ENCODE results near the gene PTBP3. TPM values are rescaled to one million over a fixed set of nuclear protein-coding genes. Genes with fewer than 3 reads are reported as not detected.
"Not testable (repeated sequence)": the region's sequence is repeated elsewhere in the genome, so short reads cannot be mapped to it uniquely, and the experiment has no call there.

The PTBP3 gene
- 39.4 and 49.4 TPM in 2 replicates for total RNA-seq

- peak; percentile 19 for DNase-seq (ENCODE audit: low read depth, low spot score)
These were observed at the start of gene PTBP3 for GRCh38 chr9:112332977-112333638. Gene PTBP3, minus strand, starts transcription at chr9:112333619. Its CDS starts 35,754 bp downstream, at chr9:112297865.

- DNase-seq (ENCODE audit: low read depth, low spot score): no peak
These were observed 49.3 kb upstream of the PTBP3 start for GRCh38 chr9:112382501-112383364.

GRCh38 chr9:112382066-112382465, 48.6 kb upstream of the PTBP3 start:
- no peak for DNase-seq (ENCODE audit: low read depth, low spot score)

- no peak for DNase-seq (ENCODE audit: low read depth, low spot score)
These were observed 47.4 kb upstream of the PTBP3 start for GRCh38 chr9:112380825-112381221.

- DNase-seq (ENCODE audit: low read depth, low spot score): no peak
These were observed 46.8 kb upstream of the PTBP3 start, which contains the start of gene HSDL2 for GRCh38 chr9:112380102-112380824. Gene HSDL2, plus strand, starts transcription at chr9:112380108. Its CDS starts 56 bp downstream, at chr9:112380164.

- peak; percentile 93 for DNase-seq (ENCODE audit: low read depth, low spot score)
These were observed 46.0 kb upstream of the PTBP3 start for GRCh38 chr9:112379177-112380101.

GRCh38 chr9:112378328-112379176, 45.1 kb upstream of the PTBP3 start:
- no peak for DNase-seq (ENCODE audit: low read depth, low spot score)

GRCh38 chr9:112377684-112378327, 44.4 kb upstream of the PTBP3 start:
- DNase-seq (ENCODE audit: low read depth, low spot score): no peak

- no peak for DNase-seq (ENCODE audit: low read depth, low spot score)
These were observed 43.7 kb upstream of the PTBP3 start for GRCh38 chr9:112377087-112377486.

- no peak for DNase-seq (ENCODE audit: low read depth, low spot score)
These were observed 41.9 kb upstream of the PTBP3 start for GRCh38 chr9:112375361-112375760.

- not testable (repeated sequence) for DNase-seq (ENCODE audit: low read depth, low spot score)
These were observed 40.8 kb upstream of the PTBP3 start for GRCh38 chr9:112374232-112374631.

- not testable (repeated sequence) for DNase-seq (ENCODE audit: low read depth, low spot score)
These were observed 40.2 kb upstream of the PTBP3 start for GRCh38 chr9:112373666-112374065.

GRCh38 chr9:112371060-112371459, 37.6 kb upstream of the PTBP3 start:
- DNase-seq (ENCODE audit: low read depth, low spot score): no peak

GRCh38 chr9:112369817-112370216, 36.4 kb upstream of the PTBP3 start:
- DNase-seq (ENCODE audit: low read depth, low spot score): no peak

GRCh38 chr9:112367465-112367864, 34.0 kb upstream of the PTBP3 start:
- no peak for DNase-seq (ENCODE audit: low read depth, low spot score)

- no peak for DNase-seq (ENCODE audit: low read depth, low spot score)
These were observed 33.2 kb upstream of the PTBP3 start for GRCh38 chr9:112366591-112366990.

GRCh38 chr9:112365257-112365656, 31.8 kb upstream of the PTBP3 start:
- not testable (repeated sequence) for DNase-seq (ENCODE audit: low read depth, low spot score)

GRCh38 chr9:112364761-112365160, 31.3 kb upstream of the PTBP3 start:
- DNase-seq (ENCODE audit: low read depth, low spot score): no peak

GRCh38 chr9:112361601-112362000, 28.2 kb upstream of the PTBP3 start:
- no peak for DNase-seq (ENCODE audit: low read depth, low spot score)
